PC-3 (cell line): ENCODE measurements around the gene KCNQ5. TPM values are rescaled to one million over a fixed set of nuclear protein-coding genes. Genes with fewer than 3 reads are reported as not detected.

Experiments used
- ATAC-seq: fragments of 200-7000 bp; cut with Tn5 transposase; 2 replicates; pipeline ENCODE4 v1.9.1; 2020; ENCODE audit warnings: mild to moderate bottlenecking, moderate library complexity
- BruUV-seq: library from RNA; stranded (reverse); fragments of 400-500 nt; replicated peaks from 2 replicates; lab custom pipeline; 2021; lab: Mats Ljungman, UMichigan
- CTCF ChIA-PET: fragments of 300-600 bp; sonication (Branson Sonifier 250); formaldehyde crosslinking; loops from one replicate; lab custom pipeline; 2022; ENCODE audit warnings: antibody characterized with exemption; lab: Charles Lee
- POLR2A ChIA-PET: fragments of 300-600 bp; sonication (Branson Sonifier 250); formaldehyde crosslinking; loops from one replicate; lab custom pipeline; 2022; ENCODE audit warnings: antibody characterized with exemption; ENCODE audit not compliant: unreplicated experiment; lab: Charles Lee
- DNase-seq: peaks from one replicate; pipeline ENCODE4 v3.0.0-alpha.2; 2015
- H2AFZ ChIP-seq: fragments of 300-600 bp; sonication (generic); 2 replicates; pipeline ENCODE4 v1.6.0; 2016; ENCODE audit warnings: antibody characterized with exemption, low read length
- H3F3A ChIP-seq: fragments of 300-600 bp; sonication (generic); one replicate; pipeline ENCODE4 v1.6.0; 2017; ENCODE audit warnings: antibody characterized with exemption, low read length, control low read depth, mild to moderate bottlenecking; ENCODE audit not compliant: unreplicated experiment
- H3K27ac ChIP-seq: fragments of 300-600 bp; sonication (generic); 2 replicates; pipeline ENCODE4 v1.5.1; 2016; ENCODE audit warnings: mild to moderate bottlenecking, low read length
- H3K27me3 ChIP-seq: fragments of 300-600 bp; sonication (generic); 2 replicates; pipeline ENCODE4 v1.6.1; 2016; ENCODE audit warnings: low read length, mixed read lengths
- H3K36me3 ChIP-seq: fragments of 300-600 bp; sonication (generic); 2 replicates; pipeline ENCODE4 v1.6.1; 2016; ENCODE audit warnings: low read depth, mixed run types, low read length, mixed read lengths
- H3K4me1 ChIP-seq: fragments of 300-600 bp; sonication (generic); 2 replicates; pipeline ENCODE4 v1.5.1; 2016; ENCODE audit warnings: low read length; ENCODE audit not compliant: insufficient read depth
- H3K4me2 ChIP-seq: fragments of 300-600 bp; sonication (generic); 2 replicates; pipeline ENCODE4 v1.6.0; 2016; ENCODE audit warnings: low read length
- H3K4me3 ChIP-seq: fragments of 300-600 bp; sonication (generic); 2 replicates; pipeline ENCODE4 v1.5.1; 2016; ENCODE audit warnings: mild to moderate bottlenecking, low read length, mixed read lengths
- H3K79me2 ChIP-seq: fragments of 300-600 bp; sonication (generic); 2 replicates; pipeline ENCODE4 v1.6.1; 2017; ENCODE audit warnings: low read length, mixed read lengths
- H3K9ac ChIP-seq: fragments of 300-600 bp; sonication (generic); 2 replicates; pipeline ENCODE4 v1.6.0; 2016; ENCODE audit warnings: mild to moderate bottlenecking, low read length
- H3K9me2 ChIP-seq: fragments of 300-600 bp; sonication (generic); replicated peaks from 2 replicates; pipeline ENCODE4 v1.6.1; 2016; ENCODE audit warnings: mixed run types, low read length, mixed read lengths
- H3K9me3 ChIP-seq: fragments of 300-600 bp; sonication (generic); 2 replicates; pipeline ENCODE4 v1.6.1; 2016; ENCODE audit warnings: low read length, mixed read lengths
- H4K20me1 ChIP-seq: fragments of 300-600 bp; sonication (generic); 2 replicates; pipeline ENCODE4 v1.6.1; 2016; ENCODE audit warnings: low read length, mixed read lengths
- CTCF ChIP-seq: fragments of 300-600 bp; sonication (generic); conservative IDR thresholded peaks from 2 replicates; pipeline ENCODE4 v1.5.1; 2017; ENCODE audit warnings: antibody characterized with exemption, low read depth, mild to moderate bottlenecking, low read length
- EZH2 ChIP-seq: fragments of 300-600 bp; sonication (generic); IDR thresholded peaks from one replicate; pipeline ENCODE4 v1.6.1; 2017; ENCODE audit warnings: antibody characterized with exemption, mild to moderate bottlenecking, low read length; ENCODE audit not compliant: unreplicated experiment
- EZH2phosphoT487 ChIP-seq: fragments of 300-600 bp; sonication (generic); IDR thresholded peaks from 2 replicates; pipeline ENCODE4 v1.6.1; 2018; ENCODE audit warnings: mild to moderate bottlenecking, antibody characterized with exemption, low read length, borderline replicate concordance
- intact Hi-C: fragments of 100-400 bp; cut with micrococcal nuclease; formaldehyde crosslinking; loops from 2 replicates; pipeline ENCODE4 v1.9.0; 2023
- total RNA-seq: library from RNA; depleted of rRNA; stranded (reverse); fragments of >200 nt; gene quantifications from 2 replicates; pipeline ENCODE4 v1.2.3, GENCODE V29; 2014

KCNQ5 gene
- total RNA-seq, 1 experiment from 2014 or later, result not detected

- no peak for DNase-seq
- Histone ChIP-seq H3K9ac (no peak overlapping the region), H3F3A (no peaks in the 10 kb centered on the region), H2AFZ (no peak overlapping the region), H3K4me2 (no peak overlapping the region), H3K36me3 (no peaks in the 10 kb centered on the region), H3K27ac (no peak overlapping the region), H3K9me3 (no peaks in the 10 kb centered on the region), H3K4me3 (no peak overlapping the region), H3K27me3 (no peaks in the 10 kb centered on the region), H3K79me2 (no peaks in the 10 kb centered on the region), H3K9me2 (no peaks in the 10 kb centered on the region), H4K20me1 (no peaks in the 10 kb centered on the region), H3K4me1 (no peaks in the 10 kb centered on the region)
- ATAC-seq, result no peak
- ChIA-PET CTCF (no interaction called here), POLR2A (no interaction called here)
- TF ChIP-seq CTCF (no peak), EZH2 (no peak), EZH2phosphoT487 (no peak)
- BruUV-seq, result no TSS peak
- intact Hi-C loops, result no loop called here
Observed at GRCh38 chr6:72636786-72637185, 14.9 kb downstream of the KCNQ5 start.

- TF ChIP-seq EZH2phosphoT487 (no peak), EZH2 (no peak), CTCF (no peak)
- Histone ChIP-seq H3F3A (no peaks in the 10 kb centered on the region), H3K79me2 (no peaks in the 10 kb centered on the region), H3K9me2 (no peaks in the 10 kb centered on the region), H2AFZ (no peak overlapping the region), H3K27me3 (no peaks in the 10 kb centered on the region), H3K4me2 (no peak overlapping the region), H3K9ac (no peak overlapping the region), H3K36me3 (no peaks in the 10 kb centered on the region), H4K20me1 (no peaks in the 10 kb centered on the region), H3K9me3 (no peaks in the 10 kb centered on the region), H3K4me3 (no peak overlapping the region), H3K4me1 (no peaks in the 10 kb centered on the region), H3K27ac (no peak overlapping the region)
- POLR2A ChIA-PET, result no interaction called here
- ATAC-seq (no peak), DNase-seq (no peak)
- CTCF ChIA-PET, result no interaction called here
- intact Hi-C loops, result loop anchor here (10.0 kb wide), 3 partner anchors 145 to 545 kb away; no protein-coding TSS in a partner anchor
- no TSS peak for BruUV-seq
Observed at GRCh38 chr6:72639920-72640614, 18.2 kb downstream of the KCNQ5 start.

- Histone ChIP-seq H3K36me3 (no peaks in the 10 kb centered on the region), H3K9me2 (no peaks in the 10 kb centered on the region), H3K9ac (no peak overlapping the region), H3K79me2 (no peaks in the 10 kb centered on the region), H3K9me3 (no peaks in the 10 kb centered on the region), H3K27ac (no peak overlapping the region), H3F3A (no peaks in the 10 kb centered on the region), H3K27me3 (no peaks in the 10 kb centered on the region), H3K4me1 (no peaks in the 10 kb centered on the region), H3K4me2 (no peak overlapping the region), H3K4me3 (no peak overlapping the region), H2AFZ (no peak overlapping the region), H4K20me1 (no peaks in the 10 kb centered on the region)
- ChIA-PET POLR2A (no interaction called here), CTCF (no interaction called here)
- ATAC-seq (no peak), DNase-seq (no peak)
- BruUV-seq, result no TSS peak
- no peak for TF ChIP-seq EZH2
- no peak for TF ChIP-seq CTCF
- no peak for TF ChIP-seq EZH2phosphoT487
- intact Hi-C loops, result loop anchor here (10.0 kb wide), 3 partner anchors 144 to 544 kb away; no protein-coding TSS in a partner anchor
Observed at GRCh38 chr6:72640615-72640930, 18.7 kb downstream of the KCNQ5 start.
